T-helper 1 cell treated with Interleukin-12 subunit alpha and Interleukin-12 subunit beta and Interleukin-4 antibody, amounts not matched to agents 30 μg/mL and 1 μg/mL, for 36 hours (primary cell): ENCODE measurements around the gene NPTX1.

Source experiments
- H3K27ac Mint-ChIP-seq: one replicate; pipeline ENCODE4 v1.8.0; 2021; ENCODE audit warnings: mild to moderate bottlenecking, mixed read lengths
- H3K27me3 Mint-ChIP-seq: one replicate; pipeline ENCODE4 v1.8.0; 2021; ENCODE audit warnings: low read depth, mixed read lengths
- H3K36me3 Mint-ChIP-seq: one replicate; pipeline ENCODE4 v1.8.0; 2021; ENCODE audit warnings: low read depth, mixed read lengths
- H3K4me1 Mint-ChIP-seq: one replicate; pipeline ENCODE4 v1.8.0; 2021; ENCODE audit warnings: low read depth, mixed read lengths
- H3K4me3 Mint-ChIP-seq: one replicate; pipeline ENCODE4 v1.8.0; 2021; ENCODE audit warnings: mild to moderate bottlenecking, moderate library complexity, mixed read lengths
- H3K9me3 Mint-ChIP-seq: one replicate; pipeline ENCODE4 v1.8.0; 2021; ENCODE audit warnings: mixed read lengths

Gene NPTX1

GRCh38 chr17:80429356-80430275, 46.8 kb downstream of the NPTX1 start:
- Mint-ChIP-seq H3K9me3 (no peaks in the 10 kb centered on the region), H3K27ac (no peak overlapping the region), H3K4me1 (peaks cover 11% of the 10 kb centered on the region), H3K4me3 (no peak overlapping the region), H3K27me3 (no peaks in the 10 kb centered on the region), H3K36me3 (no peaks in the 10 kb centered on the region)

GRCh38 chr17:80428796-80429195, 47.6 kb downstream of the NPTX1 start:
- H3K9me3 Mint-ChIP-seq = no peaks in the 10 kb centered on the region
- H3K27me3 Mint-ChIP-seq = no peaks in the 10 kb centered on the region
- H3K27ac Mint-ChIP-seq = no peak overlapping the region
- H3K4me1 Mint-ChIP-seq = peaks cover 11% of the 10 kb centered on the region
- no peaks in the 10 kb centered on the region for H3K36me3 Mint-ChIP-seq
- H3K4me3 Mint-ChIP-seq = no peak overlapping the region

- peaks cover 11% of the 10 kb centered on the region for H3K4me1 Mint-ChIP-seq
- no peaks in the 10 kb centered on the region for H3K27me3 Mint-ChIP-seq
- no peak overlapping the region for H3K27ac Mint-ChIP-seq
- no peaks in the 10 kb centered on the region for H3K9me3 Mint-ChIP-seq
- no peaks in the 10 kb centered on the region for H3K36me3 Mint-ChIP-seq
- no peak overlapping the region for H3K4me3 Mint-ChIP-seq
Observed at GRCh38 chr17:80428363-80428762, 48.0 kb downstream of the NPTX1 start.

GRCh38 chr17:80427366-80428282, 48.8 kb downstream of the NPTX1 start:
- no peak overlapping the region for H3K27ac Mint-ChIP-seq

GRCh38 chr17:80426671-80427326, 49.6 kb downstream of the NPTX1 start:
- peaks cover 11% of the 10 kb centered on the region for H3K4me1 Mint-ChIP-seq
- H3K4me3 Mint-ChIP-seq = no peak overlapping the region
- no peaks in the 10 kb centered on the region for H3K27me3 Mint-ChIP-seq
- H3K36me3 Mint-ChIP-seq = no peaks in the 10 kb centered on the region
- no peaks in the 10 kb centered on the region for H3K9me3 Mint-ChIP-seq
- peak overlapping the region; percentile 55 for H3K27ac Mint-ChIP-seq

More at GRCh38 chr17:80427366-80428282, 48.8 kb downstream of the NPTX1 start:
- no peaks in the 10 kb centered on the region for H3K36me3 Mint-ChIP-seq
- peaks cover 11% of the 10 kb centered on the region for H3K4me1 Mint-ChIP-seq
- H3K27me3 Mint-ChIP-seq = no peaks in the 10 kb centered on the region
- no peak overlapping the region for H3K4me3 Mint-ChIP-seq
- H3K9me3 Mint-ChIP-seq = no peaks in the 10 kb centered on the region

GRCh38 chr17:80425835-80426426, 50.5 kb downstream of the NPTX1 start:
- H3K36me3 Mint-ChIP-seq = no peaks in the 10 kb centered on the region
- H3K27ac Mint-ChIP-seq = peak overlapping the region; percentile 45

GRCh38 chr17:80424878-80425765, 51.3 kb downstream of the NPTX1 start:
- no peak overlapping the region for H3K27ac Mint-ChIP-seq

More at GRCh38 chr17:80425835-80426426, 50.5 kb downstream of the NPTX1 start:
- Mint-ChIP-seq H3K27me3 (no peaks in the 10 kb centered on the region), H3K4me1 (peaks cover 11% of the 10 kb centered on the region), H3K9me3 (no peaks in the 10 kb centered on the region), H3K4me3 (no peak overlapping the region)

GRCh38 chr17:80424261-80424660, 52.1 kb downstream of the NPTX1 start:
- H3K27ac Mint-ChIP-seq = no peak overlapping the region
- no peaks in the 10 kb centered on the region for H3K36me3 Mint-ChIP-seq
- no peaks in the 10 kb centered on the region for H3K9me3 Mint-ChIP-seq
- H3K4me1 Mint-ChIP-seq = peaks cover 12% of the 10 kb centered on the region
- H3K27me3 Mint-ChIP-seq = no peaks in the 10 kb centered on the region
- no peak overlapping the region for H3K4me3 Mint-ChIP-seq

More at GRCh38 chr17:80424878-80425765, 51.3 kb downstream of the NPTX1 start:
- Mint-ChIP-seq H3K4me3 (no peak overlapping the region), H3K36me3 (no peaks in the 10 kb centered on the region), H3K4me1 (peaks cover 11% of the 10 kb centered on the region), H3K27me3 (no peaks in the 10 kb centered on the region), H3K9me3 (no peaks in the 10 kb centered on the region)

- H3K4me3 Mint-ChIP-seq = no peak overlapping the region
- H3K27ac Mint-ChIP-seq = no peak overlapping the region
- no peaks in the 10 kb centered on the region for H3K36me3 Mint-ChIP-seq
- H3K4me1 Mint-ChIP-seq = peaks cover 12% of the 10 kb centered on the region
- H3K9me3 Mint-ChIP-seq = no peaks in the 10 kb centered on the region
- H3K27me3 Mint-ChIP-seq = no peaks in the 10 kb centered on the region
Observed at GRCh38 chr17:80423536-80424225, 52.7 kb downstream of the NPTX1 start.

GRCh38 chr17:80422981-80423380, 53.4 kb downstream of the NPTX1 start:
- Mint-ChIP-seq H3K4me3 (no peak overlapping the region), H3K4me1 (peaks cover 12% of the 10 kb centered on the region), H3K27me3 (no peaks in the 10 kb centered on the region), H3K9me3 (no peaks in the 10 kb centered on the region), H3K27ac (no peak overlapping the region), H3K36me3 (no peaks in the 10 kb centered on the region)

GRCh38 chr17:80422276-80422675, 54.1 kb downstream of the NPTX1 start:
- peaks cover 12% of the 10 kb centered on the region for H3K4me1 Mint-ChIP-seq
- no peak overlapping the region for H3K4me3 Mint-ChIP-seq
- no peak overlapping the region for H3K27ac Mint-ChIP-seq
- H3K36me3 Mint-ChIP-seq = no peaks in the 10 kb centered on the region
- H3K27me3 Mint-ChIP-seq = no peaks in the 10 kb centered on the region
- no peaks in the 10 kb centered on the region for H3K9me3 Mint-ChIP-seq

GRCh38 chr17:80421381-80422090, 54.9 kb downstream of the NPTX1 start:
- H3K27ac Mint-ChIP-seq = no peak overlapping the region
- H3K9me3 Mint-ChIP-seq = no peaks in the 10 kb centered on the region
- H3K36me3 Mint-ChIP-seq = no peaks in the 10 kb centered on the region

More at GRCh38 chr17:80421381-80422090, 54.9 kb downstream of the NPTX1 start:
- H3K27me3 Mint-ChIP-seq = no peaks in the 10 kb centered on the region
- no peak overlapping the region for H3K4me3 Mint-ChIP-seq
- H3K4me1 Mint-ChIP-seq = peaks cover 9% of the 10 kb centered on the region
